Neural cell (in vitro differentiated cells): ENCODE data around the gene DSPP. TPM values are rescaled to one million over a fixed set of nuclear protein-coding genes. Genes with fewer than 3 reads are reported as not detected.

Experiments
- H2AFZ ChIP-seq: fragments of 200-600, 300-800 bp; sonication (generic), shearing (Covaris generic); 2 replicates; pipeline ENCODE4 v1.6.0; 2014; ENCODE audit warnings: low read depth, mild to moderate bottlenecking, antibody characterized with exemption, low read length, moderate library complexity
- H3F3A ChIP-seq: fragments of 200-600 bp; shearing (Covaris generic); 2 replicates; pipeline ENCODE4 v1.6.1; 2016; ENCODE audit warnings: mild to moderate bottlenecking, moderate library complexity, mixed read lengths, antibody characterized with exemption, low read length; ENCODE audit not compliant: insufficient read depth, poor library complexity, severe bottlenecking
- H3K27ac ChIP-seq: fragments of 200-600, 300-800 bp; sonication (generic), shearing (Covaris generic); 2 replicates; pipeline ENCODE4 v1.5.1; 2014; ENCODE audit warnings: mild to moderate bottlenecking, low read length, moderate library complexity
- H3K27me3 ChIP-seq: fragments of 300-800, 200-600 bp; sonication (generic), shearing (Covaris generic); 2 replicates; pipeline ENCODE4 v1.6.0; 2014; ENCODE audit warnings: mild to moderate bottlenecking, low read depth, low read length, moderate library complexity; ENCODE audit not compliant: insufficient read depth
- H3K36me3 ChIP-seq: fragments of 300-800, 200-600 bp; sonication (generic), shearing (Covaris generic); 2 replicates; pipeline ENCODE4 v1.5.1; 2014; ENCODE audit warnings: mild to moderate bottlenecking, antibody characterized with exemption, low read length, moderate library complexity; ENCODE audit not compliant: insufficient read depth
- H3K4me2 ChIP-seq: fragments of 300-800, 200-600 bp; sonication (generic), shearing (Covaris generic); 2 replicates; pipeline ENCODE4 v1.6.0; 2014; ENCODE audit warnings: mild to moderate bottlenecking, low read length
- H3K4me3 ChIP-seq: fragments of 300-800, 200-600 bp; sonication (generic), shearing (Covaris generic); 2 replicates; pipeline ENCODE4 v1.5.1; 2014; ENCODE audit warnings: mild to moderate bottlenecking, low read length, moderate library complexity
- H3K79me2 ChIP-seq: fragments of 200-600 bp; shearing (Covaris generic); replicated peaks from 2 replicates; pipeline ENCODE4 v1.6.0; 2014; ENCODE audit warnings: mild to moderate bottlenecking, low read length, moderate library complexity; ENCODE audit not compliant: insufficient read depth
- H3K9ac ChIP-seq: fragments of 300-800, 200-600 bp; sonication (generic), shearing (Covaris generic); 2 replicates; pipeline ENCODE4 v1.6.1; 2016; ENCODE audit warnings: mild to moderate bottlenecking, low read length, mixed read lengths
- H3K9me2 ChIP-seq: fragments of 200-600 bp; shearing (Covaris generic); 2 replicates; pipeline ENCODE4 v1.6.1; 2016; ENCODE audit warnings: mild to moderate bottlenecking, low read length, mixed read lengths; ENCODE audit not compliant: insufficient read depth
- H3K9me3 ChIP-seq: fragments of 200-600, 300-800 bp; sonication (generic), shearing (Covaris generic); 2 replicates; pipeline ENCODE4 v1.6.1; 2016; ENCODE audit warnings: mild to moderate bottlenecking, mixed run types, low read length, moderate library complexity, mixed read lengths
- H4K20me1 ChIP-seq: fragments of 200-600 bp; shearing (Covaris generic); 2 replicates; pipeline ENCODE4 v1.6.1; 2016; ENCODE audit warnings: mild to moderate bottlenecking, mixed run types; ENCODE audit not compliant: insufficient read depth
- CTCF ChIP-seq: fragments of 450-650 bp; IDR thresholded peaks from 2 replicates; pipeline ENCODE4 v1.5.1; 2014; ENCODE audit warnings: antibody characterized with exemption, mild to moderate bottlenecking, moderate library complexity; ENCODE audit not compliant: poor library complexity, severe bottlenecking
- EP300 ChIP-seq: fragments of 450-650 bp; conservative IDR thresholded peaks from 2 replicates; pipeline ENCODE4 v1.6.1; 2014; ENCODE audit warnings: antibody characterized with exemption, mild to moderate bottlenecking, moderate library complexity; ENCODE audit not compliant: poor library complexity, severe bottlenecking
- EZH2 ChIP-seq: fragments of 200-600, 300-800 bp; shearing (Covaris generic), sonication (generic); IDR thresholded peaks from 2 replicates; pipeline ENCODE4 v1.6.1; 2014; ENCODE audit warnings: antibody characterized with exemption, low read length, borderline replicate concordance, mild to moderate bottlenecking; ENCODE audit not compliant: insufficient read depth, poor library complexity, severe bottlenecking
- MXI1 ChIP-seq: fragments of 450-650 bp; conservative IDR thresholded peaks from 2 replicates; pipeline ENCODE4 v1.6.1; 2014; ENCODE audit warnings: antibody characterized with exemption, mild to moderate bottlenecking; ENCODE audit not compliant: poor library complexity, severe bottlenecking
- POLR2AphosphoS5 ChIP-seq: IDR thresholded peaks from 2 replicates; pipeline ENCODE4 v1.6.1; 2012
- RAD21 ChIP-seq: fragments of 450-650 bp; conservative IDR thresholded peaks from 2 replicates; pipeline ENCODE4 v1.6.1; 2014; ENCODE audit warnings: antibody characterized with exemption, mild to moderate bottlenecking, moderate library complexity
- REST ChIP-seq: IDR thresholded peaks from 2 replicates; pipeline ENCODE4 v1.6.1; 2012; ENCODE audit warnings: borderline replicate concordance
- SMC3 ChIP-seq: fragments of 450-650 bp; conservative IDR thresholded peaks from 2 replicates; pipeline ENCODE4 v1.6.1; 2014; ENCODE audit warnings: antibody characterized with exemption, mild to moderate bottlenecking, moderate library complexity; ENCODE audit not compliant: poor library complexity
- TAF1 ChIP-seq: IDR thresholded peaks from 2 replicates; pipeline ENCODE4 v1.6.1; 2012; ENCODE audit warnings: low read depth
- polyA plus RNA-seq: library from polyadenylated mRNA; depleted of rRNA; stranded (reverse); fragments of >200 nt; gene quantifications from 2 replicates; pipeline ENCODE4 v1.2.3, GENCODE V29; 2014

Gene DSPP
- polyA plus RNA-seq, 1 donor from 2014 or later, result not detected

- no peaks in the 10 kb centered on the region for H3K27me3 ChIP-seq
- H4K20me1 ChIP-seq, result no peaks in the 10 kb centered on the region
- no peaks in the 10 kb centered on the region for H3F3A ChIP-seq
- H3K36me3 ChIP-seq, result no peaks in the 10 kb centered on the region
- no peaks in the 10 kb centered on the region for H3K9me3 ChIP-seq
- no peaks in the 10 kb centered on the region for H3K79me2 ChIP-seq
- H2AFZ ChIP-seq, result no peak overlapping the region
- no peak overlapping the region for H3K27ac ChIP-seq
- H3K4me2 ChIP-seq, result no peak overlapping the region
- H3K4me3 ChIP-seq, result no peak overlapping the region
- no peak overlapping the region for H3K9ac ChIP-seq
- TF ChIP-seq MXI1 (no peak), CTCF (no peak), POLR2AphosphoS5 (no peak), EP300 (no peak), SMC3 (no peak), RAD21 (no peak)
- H3K9me2 ChIP-seq, result no peaks in the 10 kb centered on the region
These were observed 24.1 kb downstream of the DSPP start for GRCh38 chr4:87632469-87632868.

GRCh38 chr4:87633243-87633642 lies 24.9 kb downstream of the DSPP start:
- Histone ChIP-seq H3K4me3 (no peak overlapping the region), H3K36me3 (no peaks in the 10 kb centered on the region), H3F3A (no peaks in the 10 kb centered on the region), H3K27ac (no peak overlapping the region), H3K4me2 (no peak overlapping the region), H3K9me3 (no peaks in the 10 kb centered on the region), H3K27me3 (no peaks in the 10 kb centered on the region), H4K20me1 (no peaks in the 10 kb centered on the region), H2AFZ (no peak overlapping the region), H3K79me2 (no peaks in the 10 kb centered on the region), H3K9me2 (no peaks in the 10 kb centered on the region), H3K9ac (no peak overlapping the region)
- TF ChIP-seq EZH2 (no peak), REST (no peak), SMC3 (no peak), EP300 (no peak), POLR2AphosphoS5 (no peak), RAD21 (no peak), CTCF (no peak), MXI1 (no peak), TAF1 (no peak)
